CD14-positive monocyte (primary cell): ENCODE results near the gene CFLAR. TPM values are rescaled to one million over a fixed set of nuclear protein-coding genes. Genes with fewer than 3 reads are reported as not detected.

ENCODE experiments used
- DNase-seq, 3 donors: peaks; one replicate each; pipeline ENCODE4 v3.0.0-alpha.2; 2011 to 2022
- H2AFZ ChIP-seq: 2 replicates; pipeline ENCODE4 v1.6.0; 2012; ENCODE audit warnings: mild to moderate bottlenecking, low read depth, low read length, inconsistent platforms; ENCODE audit not compliant: insufficient read depth, poor library complexity, severe bottlenecking
- H3K27ac ChIP-seq, 2 donors: 1 replicate in 1 of 2; 2 replicates in 1 of 2; pipeline ENCODE4 v1.5.1; 2012 to 2013; ENCODE audit warnings: low read length in 2 of 2, control low read depth in 1 of 2, inconsistent platforms in 1 of 2, low read depth in 1 of 2, mild to moderate bottlenecking in 1 of 2
- H3K27me3 ChIP-seq, 2 donors: one replicate each; pipeline versions ENCODE4 v1.6.0 to v1.6.1; 2011 to 2013; ENCODE audit warnings: low read length in 2 of 2; ENCODE audit not compliant: control insufficient read depth in 2 of 2, insufficient read depth in 2 of 2
- H3K36me3 ChIP-seq, 2 donors: replicated peaks in 1 of 2; 1 replicate in 1 of 2; 2 replicates in 1 of 2; pipeline versions ENCODE4 v1.5.1 to v1.6.1; 2012 to 2013; ENCODE audit warnings: low read length in 2 of 2, control low read depth in 1 of 2, inconsistent platforms in 1 of 2, mild to moderate bottlenecking in 1 of 2; ENCODE audit not compliant: insufficient read depth in 2 of 2, control insufficient read depth in 1 of 2
- H3K4me1 ChIP-seq, 2 donors: 1 replicate in 1 of 2; 2 replicates in 1 of 2; pipeline versions ENCODE4 v1.5.1 to v1.6.1; 2012 to 2013; ENCODE audit warnings: low read length in 2 of 2, control low read depth in 1 of 2, inconsistent platforms in 1 of 2, mild to moderate bottlenecking in 1 of 2, moderate library complexity in 1 of 2; ENCODE audit not compliant: insufficient read depth in 2 of 2, control insufficient read depth in 1 of 2
- H3K4me2 ChIP-seq: replicated peaks from 2 replicates; pipeline ENCODE3; 2012; ENCODE audit warnings: low read length, moderate library complexity, mild to moderate bottlenecking; ENCODE audit not compliant: poor library complexity, severe bottlenecking; ENCODE audit errors: extremely low read depth
- H3K4me3 ChIP-seq, 3 experiments: fragments of 200-600 bp in 1 of 3; sonication (generic) in 1 of 3; replicated peaks in 1 of 3; 1 replicate in 2 of 3; 2 replicates in 1 of 3; pipeline ENCODE4 v1.5.1; 2011 to 2013; ENCODE audit warnings: low read length in 3 of 3, mild to moderate bottlenecking in 3 of 3, control low read depth in 2 of 3, low read depth in 2 of 3, inconsistent platforms in 1 of 3, moderate library complexity in 1 of 3
- H3K79me2 ChIP-seq: 2 replicates; pipeline ENCODE4 v1.6.0; 2012; ENCODE audit warnings: mild to moderate bottlenecking, control low read depth, inconsistent platforms, low read length, moderate library complexity; ENCODE audit not compliant: insufficient read depth
- H3K9ac ChIP-seq: 2 replicates; pipeline ENCODE4 v1.6.0; 2017; ENCODE audit warnings: low read length, mild to moderate bottlenecking; ENCODE audit not compliant: insufficient read depth, poor library complexity, severe bottlenecking
- H3K9me3 ChIP-seq, 2 donors: replicated peaks in 1 of 2; 1 replicate in 1 of 2; 2 replicates in 1 of 2; pipeline versions ENCODE4 v1.5.1 to v1.6.1; 2012 to 2013; ENCODE audit warnings: low read length in 2 of 2, control low read depth in 1 of 2; ENCODE audit not compliant: control insufficient read depth in 1 of 2, insufficient read depth in 1 of 2
- H4K20me1 ChIP-seq: 2 replicates; pipeline ENCODE4 v1.6.0; 2012; ENCODE audit warnings: mild to moderate bottlenecking, low read length, control low read depth, moderate library complexity; ENCODE audit not compliant: insufficient read depth
- H3K27ac Mint-ChIP-seq, 7 donors: one replicate each; pipeline ENCODE4 v1.8.0; 2020; ENCODE audit warnings: mild to moderate bottlenecking in 7 of 7, mixed read lengths in 7 of 7, moderate library complexity in 6 of 7, inconsistent platforms in 2 of 7
- H3K27me3 Mint-ChIP-seq, 3 donors: one replicate each; pipeline ENCODE4 v1.8.0; 2021 to 2022; ENCODE audit warnings: low read depth in 3 of 3, mild to moderate bottlenecking in 3 of 3, mixed read lengths in 3 of 3, moderate library complexity in 3 of 3, inconsistent platforms in 1 of 3
- H3K36me3 Mint-ChIP-seq, 2 donors: one replicate each; pipeline ENCODE4 v1.8.0; 2020; ENCODE audit warnings: mixed read lengths in 2 of 2, inconsistent platforms in 1 of 2, mild to moderate bottlenecking in 1 of 2
- H3K4me1 Mint-ChIP-seq: one replicate; pipeline ENCODE4 v1.8.0; 2020; ENCODE audit warnings: mild to moderate bottlenecking, mixed read lengths
- H3K4me3 Mint-ChIP-seq, 2 donors: one replicate each; pipeline ENCODE4 v1.8.0; 2020; ENCODE audit warnings: mild to moderate bottlenecking in 2 of 2, mixed read lengths in 2 of 2, moderate library complexity in 1 of 2
- H3K9me3 Mint-ChIP-seq, 7 donors: one replicate each; pipeline ENCODE4 v1.8.0; 2020 to 2022; ENCODE audit warnings: mixed read lengths in 7 of 7, mild to moderate bottlenecking in 6 of 7, moderate library complexity in 6 of 7, inconsistent platforms in 2 of 7
- WGBS: methylation state at CpG from one replicate; pipeline ENCODE4 v1.1.5; 2013; ENCODE audit warnings: missing lambda C conversion rate; ENCODE audit not compliant: insufficient coverage; 5-methylcytosine and 5-hydroxymethylcytosine counted together
- intact Hi-C, 2 donors: fragments of 100-400 bp; cut with micrococcal nuclease; formaldehyde crosslinking; loops; one replicate each; pipeline versions ENCODE4 v1.15.0 to v1.15.1; 2023
- polyA plus RNA-seq, 3 donors: library from polyadenylated mRNA; depleted of rRNA in 1 of 3; unstranded in 2 of 3; stranded (reverse) in 1 of 3; fragments of 300-500 nt in 2 of 3; fragments of >200 nt in 1 of 3; fragmentation: Illumina TruSeq in 2 of 3; gene quantifications; 1 replicate in 2 of 3; 2 replicates in 1 of 3; pipeline ENCODE4 v1.2.3, GENCODE V29; 2012 to 2021
- TF ChIP-seq, protein P1 (sequence below): fragments of 200-600 bp; IDR thresholded peaks from one replicate; pipeline ENCODE4 v1.8.0; 2022; ENCODE audit warnings: antibody characterized with exemption, mild to moderate bottlenecking

Gene CFLAR
- polyA plus RNA-seq, 3 donors = 79.4 to 149 (median 79.5) TPM

DNA sequence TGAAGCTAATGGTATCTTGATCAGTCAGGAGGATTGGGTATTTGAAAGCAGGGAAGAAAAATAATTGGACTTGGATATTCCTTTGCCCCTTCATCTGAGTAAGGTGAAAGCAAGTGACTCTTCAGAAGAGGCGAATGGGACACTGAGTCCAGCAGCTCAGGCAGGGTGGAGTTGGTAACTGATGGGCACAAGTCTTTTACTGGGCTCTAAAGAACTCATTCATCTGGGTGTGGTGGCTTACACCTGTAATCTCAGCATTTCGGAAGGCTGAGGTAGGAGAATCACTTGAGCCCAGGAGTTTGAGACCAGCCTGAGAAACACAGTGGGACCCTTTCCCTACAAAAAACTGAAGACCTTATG lies 11.2 kb downstream of the CFLAR start:
- DNase-seq = no peak
- peak overlapping the region; percentile 24 for H3K9ac ChIP-seq
- H3K9me3 ChIP-seq = no peaks in the 10 kb centered on the region
- H4K20me1 ChIP-seq = peaks cover 90% of the 10 kb centered on the region
- Mint-ChIP-seq H3K9me3 (peaks cover 0 to 2% (median 0%) of the 10 kb centered on the region in 7 donors), H3K27ac (peak overlapping the region; percentile 86 to 98 (median 97)), H3K4me1 (peaks cover 91% of the 10 kb centered on the region), H3K4me3 (peak overlapping the region; percentile 80 to 94), H3K27me3 (no peaks in the 10 kb centered on the region), H3K36me3 (peaks cover 40 to 50% of the 10 kb centered on the region in 2 donors)
- intact Hi-C loops = no loop called here
- peak overlapping the region in 2 of 3 experiments; percentile 16 to 99 for H3K4me3 ChIP-seq
- peaks cover 100% of the 10 kb centered on the region for H3K79me2 ChIP-seq
- no peak overlapping the region for H2AFZ ChIP-seq
- TF ChIP-seq, protein P1, sequence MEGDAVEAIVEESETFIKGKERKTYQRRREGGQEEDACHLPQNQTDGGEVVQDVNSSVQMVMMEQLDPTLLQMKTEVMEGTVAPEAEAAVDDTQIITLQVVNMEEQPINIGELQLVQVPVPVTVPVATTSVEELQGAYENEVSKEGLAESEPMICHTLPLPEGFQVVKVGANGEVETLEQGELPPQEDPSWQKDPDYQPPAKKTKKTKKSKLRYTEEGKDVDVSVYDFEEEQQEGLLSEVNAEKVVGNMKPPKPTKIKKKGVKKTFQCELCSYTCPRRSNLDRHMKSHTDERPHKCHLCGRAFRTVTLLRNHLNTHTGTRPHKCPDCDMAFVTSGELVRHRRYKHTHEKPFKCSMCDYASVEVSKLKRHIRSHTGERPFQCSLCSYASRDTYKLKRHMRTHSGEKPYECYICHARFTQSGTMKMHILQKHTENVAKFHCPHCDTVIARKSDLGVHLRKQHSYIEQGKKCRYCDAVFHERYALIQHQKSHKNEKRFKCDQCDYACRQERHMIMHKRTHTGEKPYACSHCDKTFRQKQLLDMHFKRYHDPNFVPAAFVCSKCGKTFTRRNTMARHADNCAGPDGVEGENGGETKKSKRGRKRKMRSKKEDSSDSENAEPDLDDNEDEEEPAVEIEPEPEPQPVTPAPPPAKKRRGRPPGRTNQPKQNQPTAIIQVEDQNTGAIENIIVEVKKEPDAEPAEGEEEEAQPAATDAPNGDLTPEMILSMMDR = no peak
- no peaks in the 10 kb centered on the region for H3K27me3 ChIP-seq
- H3K4me1 ChIP-seq = peaks cover 97 to 100% of the 10 kb centered on the region in 2 donors
- peak overlapping the region; percentile 56 to 96 for H3K27ac ChIP-seq
- H3K36me3 ChIP-seq = peaks cover 8 to 21% of the 10 kb centered on the region in 2 donors
- 100% methylated on average over 1 of the region's 2 CpGs for WGBS
- H3K4me2 ChIP-seq = peak overlapping the region; percentile 96

- WGBS = 71% methylated on average over 1 of the region's 5 CpGs
Measured at GRCh38 chr2:201127570-201127969, 11.6 kb downstream of the CFLAR start.

More at GRCh38 chr2:201127570-201127969, 11.6 kb downstream of the CFLAR start:
- TF ChIP-seq, protein P1 = no peak
- Mint-ChIP-seq H3K9me3 (no peaks in the 10 kb centered on the region), H3K27ac (peak overlapping the region; percentile 86 to 98 (median 97)), H3K4me1 (peaks cover 91% of the 10 kb centered on the region), H3K4me3 (peak overlapping the region; percentile 56 to 80), H3K36me3 (peaks cover 37 to 48% of the 10 kb centered on the region in 2 donors), H3K27me3 (no peaks in the 10 kb centered on the region)
- H4K20me1 ChIP-seq = peaks cover 90% of the 10 kb centered on the region
- peaks cover 4 to 17% of the 10 kb centered on the region in 2 donors for H3K36me3 ChIP-seq
- peak in 1 of 3 donors; percentile 72 for DNase-seq
- no peaks in the 10 kb centered on the region for H3K27me3 ChIP-seq
- peak overlapping the region in 2 of 3 experiments; percentile 16 to 99 for H3K4me3 ChIP-seq
- H3K27ac ChIP-seq = peak overlapping the region; percentile 56 to 96
- intact Hi-C loops = no loop called here
- H3K4me1 ChIP-seq = peaks cover 97 to 100% of the 10 kb centered on the region in 2 donors
- no peak overlapping the region for H2AFZ ChIP-seq
- H3K4me2 ChIP-seq = peak overlapping the region; percentile 96
- no peaks in the 10 kb centered on the region for H3K9me3 ChIP-seq
- peak overlapping the region; percentile 24 for H3K9ac ChIP-seq
- peaks cover 100% of the 10 kb centered on the region for H3K79me2 ChIP-seq
